Choroid plexus epithelial cell (primary cell): ENCODE results near the gene PTCRA.
A peak's percentile ranks its signal among the peaks of the same experiment; 100 is the strongest.

Experiments
- DNase-seq: peaks from one replicate; pipeline ENCODE4 v3.0.0-alpha.2; 2010; ENCODE audit warnings: low read depth
- H3K4me3 ChIP-seq: 2 replicates; pipeline ENCODE4 v1.5.1; 2011; ENCODE audit warnings: low read depth, mild to moderate bottlenecking, control low read depth, low read length, moderate library complexity
- TF ChIP-seq, protein P1 (sequence below): conservative IDR thresholded peaks from 2 replicates; pipeline ENCODE4 v1.5.1; 2011; ENCODE audit warnings: low read depth, mild to moderate bottlenecking, control low read depth, inconsistent platforms, low read length, moderate library complexity

Gene PTCRA

DNA sequence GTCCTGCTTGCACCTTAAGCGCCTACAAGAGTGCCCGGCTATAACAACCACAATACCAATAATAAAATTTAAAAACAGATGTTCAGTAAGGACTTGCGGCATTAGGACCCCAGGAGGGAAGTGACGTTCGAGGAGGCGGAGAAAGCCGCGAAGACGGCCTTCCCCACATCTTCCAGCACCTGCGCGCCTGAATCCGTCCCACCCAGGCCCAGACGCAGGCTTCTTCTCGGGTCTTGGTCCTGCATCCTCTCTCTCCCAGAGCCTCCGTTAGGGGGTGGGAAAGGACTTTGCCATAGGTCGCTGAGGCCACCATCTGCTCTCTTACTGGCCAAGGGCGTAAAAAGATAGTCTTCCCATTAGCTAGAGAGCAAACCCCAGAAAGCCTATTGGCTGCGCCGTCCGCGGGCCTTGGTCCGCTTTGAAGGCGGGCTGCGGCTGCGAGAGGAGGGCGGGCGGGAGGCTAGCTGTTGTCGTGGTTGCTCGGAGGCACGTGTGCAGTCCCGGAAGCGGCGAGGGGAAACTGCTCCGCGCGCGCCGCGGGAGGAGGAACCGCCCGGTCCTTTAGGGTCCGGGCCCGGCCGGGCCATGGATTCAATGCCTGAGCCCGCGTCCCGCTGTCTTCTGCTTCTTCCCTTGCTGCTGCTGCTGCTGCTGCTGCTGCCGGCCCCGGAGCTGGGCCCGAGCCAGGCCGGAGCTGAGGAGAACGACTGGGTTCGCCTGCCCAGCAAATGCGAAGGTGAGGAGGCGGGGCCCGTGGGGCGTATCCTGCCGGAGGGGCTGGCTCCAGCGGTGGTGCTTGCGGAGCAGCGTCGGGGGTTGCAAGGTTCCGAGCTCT, 13.3 kb downstream of the PTCRA start, which contains the start of gene CNPY3:
Gene CNPY3, plus strand, starts transcription at position 495 of the 835 bp plus-strand sequence. Its CDS starts 91 bp downstream, at position 586.
- DNase-seq: peak; percentile 98
- H3K4me3 ChIP-seq: peak within 1 kb of the TSS; percentile 71
- TF ChIP-seq, protein P1, sequence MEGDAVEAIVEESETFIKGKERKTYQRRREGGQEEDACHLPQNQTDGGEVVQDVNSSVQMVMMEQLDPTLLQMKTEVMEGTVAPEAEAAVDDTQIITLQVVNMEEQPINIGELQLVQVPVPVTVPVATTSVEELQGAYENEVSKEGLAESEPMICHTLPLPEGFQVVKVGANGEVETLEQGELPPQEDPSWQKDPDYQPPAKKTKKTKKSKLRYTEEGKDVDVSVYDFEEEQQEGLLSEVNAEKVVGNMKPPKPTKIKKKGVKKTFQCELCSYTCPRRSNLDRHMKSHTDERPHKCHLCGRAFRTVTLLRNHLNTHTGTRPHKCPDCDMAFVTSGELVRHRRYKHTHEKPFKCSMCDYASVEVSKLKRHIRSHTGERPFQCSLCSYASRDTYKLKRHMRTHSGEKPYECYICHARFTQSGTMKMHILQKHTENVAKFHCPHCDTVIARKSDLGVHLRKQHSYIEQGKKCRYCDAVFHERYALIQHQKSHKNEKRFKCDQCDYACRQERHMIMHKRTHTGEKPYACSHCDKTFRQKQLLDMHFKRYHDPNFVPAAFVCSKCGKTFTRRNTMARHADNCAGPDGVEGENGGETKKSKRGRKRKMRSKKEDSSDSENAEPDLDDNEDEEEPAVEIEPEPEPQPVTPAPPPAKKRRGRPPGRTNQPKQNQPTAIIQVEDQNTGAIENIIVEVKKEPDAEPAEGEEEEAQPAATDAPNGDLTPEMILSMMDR: no peak

DNA sequence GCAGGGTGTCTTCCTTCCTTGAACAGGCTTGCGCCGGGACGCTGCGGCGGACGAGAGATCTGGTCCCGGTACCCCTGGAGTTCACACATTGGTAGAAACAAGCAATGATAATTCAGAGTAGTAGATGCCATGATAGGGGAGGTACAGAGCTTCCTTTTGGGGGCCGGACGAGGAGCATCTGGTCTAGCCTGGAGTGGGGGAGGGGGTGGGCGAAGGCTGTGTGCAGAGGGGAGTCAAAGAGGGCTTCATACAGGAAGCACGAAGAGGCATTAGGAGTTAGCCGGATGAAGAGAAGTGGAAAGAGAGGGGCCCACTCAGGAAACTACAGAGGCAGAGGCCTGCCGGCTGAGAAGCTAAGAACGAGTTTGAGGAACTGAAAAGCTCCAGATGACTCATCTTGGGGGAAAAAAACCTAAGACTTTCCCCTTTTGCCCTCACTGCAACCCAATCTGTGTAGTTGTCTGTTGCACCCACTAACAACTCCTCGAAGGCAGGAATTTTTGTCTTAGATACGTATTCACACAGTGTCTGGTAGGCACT, 14.0 kb downstream of the PTCRA start:
- peak overlapping the region; percentile 71 for H3K4me3 ChIP-seq
- TF ChIP-seq, protein P1: no peak
- DNase-seq: peak; percentile 80

DNA sequence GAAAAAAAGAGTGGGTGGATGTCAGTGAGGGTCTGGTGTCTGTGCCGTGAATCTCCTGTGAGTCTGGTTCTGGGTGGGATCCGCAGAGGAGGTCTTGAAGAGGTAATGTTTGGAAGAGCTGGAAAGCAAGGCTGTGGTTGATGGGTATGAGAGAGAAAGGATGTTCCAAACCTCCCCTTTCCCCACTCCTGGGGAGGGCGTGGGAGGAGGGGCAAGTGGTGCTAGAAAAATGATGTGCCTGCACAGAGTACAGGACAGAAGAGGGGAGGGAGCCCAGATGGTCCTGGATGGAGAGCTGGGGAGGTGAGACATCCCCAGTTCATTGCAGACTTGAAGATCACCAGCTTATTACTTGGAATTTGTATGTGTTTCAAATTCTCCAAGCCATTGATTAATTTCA, 16.6 kb downstream of the PTCRA start:
- no peak overlapping the region for H3K4me3 ChIP-seq
- TF ChIP-seq, protein P1: no peak

DNA sequence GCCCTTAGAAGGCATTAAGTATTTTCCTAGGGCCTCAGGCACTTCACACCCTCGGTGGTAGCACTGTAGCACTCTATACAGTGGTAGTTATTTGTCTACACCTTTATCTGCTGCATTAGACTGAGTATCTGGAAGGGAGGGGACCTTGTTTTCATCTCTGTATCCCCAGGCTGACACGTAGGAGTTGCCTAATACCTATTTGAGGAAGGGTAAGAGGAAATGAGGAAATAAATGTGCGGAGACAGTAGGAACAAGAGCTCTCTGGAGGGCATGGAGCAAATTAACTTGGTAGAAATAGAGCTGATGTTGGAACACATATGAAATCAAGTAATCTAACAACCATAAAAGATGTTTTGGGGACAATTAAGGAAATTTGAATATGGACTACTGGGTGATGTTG, 17.4 kb downstream of the PTCRA start:
- H3K4me3 ChIP-seq: no peak overlapping the region
- TF ChIP-seq, protein P1: no peak
- no peak for DNase-seq

More for the DNA sequence above, 16.6 kb downstream of the PTCRA start:
- no peak for DNase-seq

DNA sequence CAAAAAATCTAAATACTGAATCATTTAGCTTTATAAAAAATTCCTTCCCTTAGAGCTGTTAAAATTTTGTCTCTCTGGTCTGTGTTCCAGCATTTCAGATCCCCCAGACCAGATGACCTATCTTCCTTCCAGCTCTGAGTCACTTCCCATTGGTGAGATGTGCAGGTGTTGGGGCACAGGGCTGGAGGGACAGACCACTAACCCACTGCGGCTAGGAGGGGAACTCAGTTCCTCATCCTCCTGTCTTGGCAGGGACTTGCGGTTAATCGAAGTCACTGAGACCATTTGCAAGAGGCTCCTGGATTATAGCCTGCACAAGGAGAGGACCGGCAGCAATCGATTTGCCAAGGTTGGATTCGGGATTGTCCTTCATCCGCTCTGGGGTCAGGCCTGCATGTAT, 19.5 kb downstream of the PTCRA start:
- TF ChIP-seq, protein P1: no peak
- DNase-seq: no peak
- H3K4me3 ChIP-seq: no peak overlapping the region

DNA sequence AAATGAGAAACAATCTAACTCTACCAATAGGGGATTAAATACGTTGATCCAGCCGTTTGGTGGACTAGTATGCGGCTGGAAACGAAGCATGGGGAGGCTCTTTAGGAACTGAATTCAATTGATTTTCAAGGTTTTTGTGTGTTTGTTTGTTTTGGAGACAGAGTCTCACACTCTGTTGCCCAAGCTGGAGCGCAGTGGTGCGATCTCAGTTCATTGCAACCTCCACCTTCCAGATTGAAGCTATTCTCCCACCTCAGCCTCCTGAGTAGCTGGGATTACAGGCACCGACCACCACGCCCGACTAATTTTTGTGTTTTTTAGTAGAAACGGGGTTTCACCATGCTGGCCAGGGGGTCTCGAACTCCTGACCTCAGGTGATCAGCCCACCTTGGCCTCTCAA, 20.5 kb downstream of the PTCRA start:
- no peak for DNase-seq
- H3K4me3 ChIP-seq: no peak overlapping the region
- TF ChIP-seq, protein P1: no peak
